Body of pancreas (tissue), 4 donors: ENCODE results near the gene ANKMY1.

Experiments
- POLR2A ChIP-seq, 3 donors: fragments of 450-650 bp; IDR thresholded peaks; one replicate each; pipeline ENCODE4 v1.6.1; 2016; ENCODE audit warnings: antibody characterized with exemption in 3 of 3, mild to moderate bottlenecking in 2 of 3
- TF ChIP-seq, protein P1 (sequence below), 7 experiments: fragments of 450-650 bp in 4 of 7; fragments of 200-600 bp in 3 of 7; sonication (generic) in 3 of 7; IDR thresholded peaks; one replicate each; pipeline ENCODE4 v1.5.1; 2016 to 2019; ENCODE audit warnings: antibody characterized with exemption in 7 of 7

DNA sequence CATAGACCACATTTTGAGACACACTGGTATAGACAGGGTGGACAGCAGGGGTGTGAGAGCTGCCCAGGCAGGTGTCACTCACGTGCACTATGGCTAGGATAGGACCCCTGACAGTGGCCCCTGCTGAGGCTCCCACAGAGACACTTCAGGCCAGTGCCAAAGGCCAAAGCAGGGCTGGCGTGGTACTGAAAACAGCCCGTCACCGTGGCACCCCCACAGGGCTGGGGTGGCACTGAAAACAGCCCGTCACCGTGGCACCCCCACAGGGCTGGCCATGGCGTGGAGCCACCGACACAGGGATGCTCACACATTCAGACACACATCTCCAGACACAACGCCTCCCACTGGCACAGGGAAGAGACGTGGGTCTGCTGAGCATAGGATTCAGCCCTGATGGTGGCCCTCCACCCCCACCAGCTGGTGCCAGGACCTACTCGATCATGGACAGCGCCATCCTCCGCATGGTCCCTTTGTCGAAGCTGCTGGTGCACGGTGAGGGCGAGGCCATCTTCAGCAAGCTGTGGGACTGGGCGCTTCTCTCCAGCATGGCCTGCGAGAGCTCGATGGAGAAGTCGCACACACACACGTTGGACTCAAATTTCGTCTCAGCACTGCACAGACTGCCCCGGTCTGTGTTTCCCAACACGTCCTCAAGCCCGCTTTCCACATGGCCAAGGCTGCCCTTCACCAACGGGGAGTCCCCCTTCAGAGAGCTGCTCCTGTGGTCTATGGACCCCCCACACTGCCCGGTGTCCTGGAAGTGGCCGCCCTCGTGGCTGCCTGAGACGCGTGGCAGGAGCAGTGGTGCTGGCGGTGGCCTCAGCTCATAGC is 34.1 kb downstream of the ANKMY1 start:
- no peak for TF ChIP-seq POLR2A (IDR thresholded peaks at IDR 0.05)
- TF ChIP-seq, protein P1, sequence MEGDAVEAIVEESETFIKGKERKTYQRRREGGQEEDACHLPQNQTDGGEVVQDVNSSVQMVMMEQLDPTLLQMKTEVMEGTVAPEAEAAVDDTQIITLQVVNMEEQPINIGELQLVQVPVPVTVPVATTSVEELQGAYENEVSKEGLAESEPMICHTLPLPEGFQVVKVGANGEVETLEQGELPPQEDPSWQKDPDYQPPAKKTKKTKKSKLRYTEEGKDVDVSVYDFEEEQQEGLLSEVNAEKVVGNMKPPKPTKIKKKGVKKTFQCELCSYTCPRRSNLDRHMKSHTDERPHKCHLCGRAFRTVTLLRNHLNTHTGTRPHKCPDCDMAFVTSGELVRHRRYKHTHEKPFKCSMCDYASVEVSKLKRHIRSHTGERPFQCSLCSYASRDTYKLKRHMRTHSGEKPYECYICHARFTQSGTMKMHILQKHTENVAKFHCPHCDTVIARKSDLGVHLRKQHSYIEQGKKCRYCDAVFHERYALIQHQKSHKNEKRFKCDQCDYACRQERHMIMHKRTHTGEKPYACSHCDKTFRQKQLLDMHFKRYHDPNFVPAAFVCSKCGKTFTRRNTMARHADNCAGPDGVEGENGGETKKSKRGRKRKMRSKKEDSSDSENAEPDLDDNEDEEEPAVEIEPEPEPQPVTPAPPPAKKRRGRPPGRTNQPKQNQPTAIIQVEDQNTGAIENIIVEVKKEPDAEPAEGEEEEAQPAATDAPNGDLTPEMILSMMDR (IDR thresholded peaks at IDR 0.05) = no peak
